ENCODE measurements around the gene CD38.

Gene CD38

GRCh38 chr4:15898902-15899301 is 120.8 kb downstream of the CD38 start:
- no peaks in the 10 kb centered on the region for H3K9me2 ChIP-seq (replicated peaks; ENCODE audit: control insufficient read depth, low read length)
- no peaks in the 10 kb centered on the region for H3K9me3 ChIP-seq (ENCODE audit: control insufficient read depth, insufficient read depth, low read length)
- no peak overlapping the region for H3K27ac ChIP-seq (ENCODE audit: low read depth, low read length)
- no peaks in the 10 kb centered on the region for H3K79me2 ChIP-seq (ENCODE audit: control insufficient read depth, low read length)
- peaks cover 5% of the 10 kb centered on the region; the same call in 1 of the 2 replicates for H3K27me3 ChIP-seq (ENCODE audit: control insufficient read depth, low read length)
- H4K20me1 ChIP-seq (ENCODE audit: control insufficient read depth, insufficient read depth, low read depth, low read length), result no peaks in the 10 kb centered on the region
- H3K36me3 ChIP-seq (ENCODE audit: control insufficient read depth, low read length), result no peaks in the 10 kb centered on the region
- no peaks in the 10 kb centered on the region for H3K4me1 ChIP-seq (ENCODE audit: control insufficient read depth, low read length)
- no peak overlapping the region for H3K4me3 ChIP-seq (ENCODE audit: low read length)
- H3F3A ChIP-seq (ENCODE audit: control insufficient read depth, insufficient read depth), result no peaks in the 10 kb centered on the region
- no peak for TF ChIP-seq CTCF (IDR thresholded peaks at IDR 0.05; ENCODE audit: low read depth, low read length, poor library complexity, severe bottlenecking)
- no peak for TF ChIP-seq EZH2phosphoT487 (IDR thresholded peaks at IDR 0.05; ENCODE audit: borderline replicate concordance, low read length)
- no peak overlapping the region for H3K4me2 ChIP-seq (ENCODE audit: low read length)

GRCh38 chr4:15899511-15899910 is 121.4 kb downstream of the CD38 start:
- Histone ChIP-seq H3K4me3 (ENCODE audit: low read length) (no peak overlapping the region), H3K27me3 (ENCODE audit: control insufficient read depth, low read length) (peaks cover 5% of the 10 kb centered on the region; the same call in 1 of the 2 replicates), H3K79me2 (ENCODE audit: control insufficient read depth, low read length) (no peaks in the 10 kb centered on the region), H3F3A (ENCODE audit: control insufficient read depth, insufficient read depth) (no peaks in the 10 kb centered on the region), H3K27ac (ENCODE audit: low read depth, low read length) (no peak overlapping the region), H3K9me2 (replicated peaks; ENCODE audit: control insufficient read depth, low read length) (no peaks in the 10 kb centered on the region), H3K9me3 (ENCODE audit: control insufficient read depth, insufficient read depth, low read length) (no peaks in the 10 kb centered on the region), H3K4me1 (ENCODE audit: control insufficient read depth, low read length) (no peaks in the 10 kb centered on the region), H3K36me3 (ENCODE audit: control insufficient read depth, low read length) (no peaks in the 10 kb centered on the region), H4K20me1 (ENCODE audit: control insufficient read depth, insufficient read depth, low read depth, low read length) (no peaks in the 10 kb centered on the region), H3K4me2 (ENCODE audit: low read length) (no peak overlapping the region)
- TF ChIP-seq CTCF (IDR thresholded peaks at IDR 0.05; ENCODE audit: low read depth, low read length, poor library complexity, severe bottlenecking) (no peak), EZH2phosphoT487 (IDR thresholded peaks at IDR 0.05; ENCODE audit: borderline replicate concordance, low read length) (no peak)

- no peaks in the 10 kb centered on the region for H3F3A ChIP-seq (ENCODE audit: control insufficient read depth, insufficient read depth)
- no peaks in the 10 kb centered on the region for H3K79me2 ChIP-seq (ENCODE audit: control insufficient read depth, low read length)
- H3K4me2 ChIP-seq (ENCODE audit: low read length), result no peak overlapping the region
- H3K27me3 ChIP-seq (ENCODE audit: control insufficient read depth, low read length), result peaks cover 2% of the 10 kb centered on the region; the same call in 1 of the 2 replicates
- H3K9me2 ChIP-seq (replicated peaks; ENCODE audit: control insufficient read depth, low read length), result no peaks in the 10 kb centered on the region
- no peaks in the 10 kb centered on the region for H3K36me3 ChIP-seq (ENCODE audit: control insufficient read depth, low read length)
- no peaks in the 10 kb centered on the region for H3K4me1 ChIP-seq (ENCODE audit: control insufficient read depth, low read length)
- H3K27ac ChIP-seq (ENCODE audit: low read depth, low read length), result no peak overlapping the region
- no peaks in the 10 kb centered on the region for H4K20me1 ChIP-seq (ENCODE audit: control insufficient read depth, insufficient read depth, low read depth, low read length)
- TF ChIP-seq EZH2phosphoT487 (IDR thresholded peaks at IDR 0.05; ENCODE audit: borderline replicate concordance, low read length), result no peak
- no peak for TF ChIP-seq CTCF (IDR thresholded peaks at IDR 0.05; ENCODE audit: low read depth, low read length, poor library complexity, severe bottlenecking)
- no peak overlapping the region for H3K4me3 ChIP-seq (ENCODE audit: low read length)
- H3K9me3 ChIP-seq (ENCODE audit: control insufficient read depth, insufficient read depth, low read length), result no peaks in the 10 kb centered on the region
Observed at GRCh38 chr4:15901007-15901406, 122.9 kb downstream of the CD38 start.

All from DOHH2 (cell line).